CD4-positive, alpha-beta T cell (primary cell): ENCODE results near the gene NPTX2. TPM values are rescaled to one million over a fixed set of nuclear protein-coding genes. Genes with fewer than 3 reads are reported as not detected.

ENCODE experiments used
- ATAC-seq: fragments of 200-7000 bp; cut with Tn5 transposase; one replicate; pipeline ENCODE4 v1.10.0; 2022; ENCODE audit warnings: mild to moderate bottlenecking; ENCODE audit not compliant: poor library complexity
- CTCF ChIA-PET: fragments of 350-600 bp; sonication (Branson Sonifier 250); formaldehyde crosslinking; loops from one replicate; lab custom pipeline; 2021; ENCODE audit warnings: antibody characterized with exemption, inconsistent platforms; lab: Charles Lee
- POLR2A ChIA-PET: fragments of 350-600 bp; sonication (Branson Sonifier 250); formaldehyde crosslinking; loops from one replicate; lab custom pipeline; 2021; ENCODE audit warnings: antibody characterized with exemption, inconsistent platforms; lab: Charles Lee
- DNase-seq, 14 experiments: peaks; one replicate each; pipeline ENCODE4 v3.0.0-alpha.2; 2013 to 2020; ENCODE audit warnings: mixed read lengths in 2 of 14
- H3K27ac ChIP-seq, 2 donors: one replicate each; pipeline versions ENCODE4 v1.5.1 to v1.7.0; 2013; ENCODE audit warnings: low read length in 2 of 2, low read depth in 1 of 2, mild to moderate bottlenecking in 1 of 2
- H3K27me3 ChIP-seq, 2 experiments: 1 replicate in 1 of 2; 2 replicates in 1 of 2; pipeline versions ENCODE4 v1.6.1 to v1.7.0; 2013; ENCODE audit warnings: low read length in 2 of 2, control low read depth in 1 of 2, mild to moderate bottlenecking in 1 of 2, moderate library complexity in 1 of 2; ENCODE audit not compliant: insufficient read depth in 2 of 2, control insufficient read depth in 1 of 2
- H3K36me3 ChIP-seq: one replicate; pipeline ENCODE4 v1.6.1; 2013; ENCODE audit warnings: low read length, control low read depth; ENCODE audit not compliant: insufficient read depth
- H3K4me1 ChIP-seq: one replicate; pipeline ENCODE4 v1.6.1; 2013; ENCODE audit warnings: low read length, control low read depth; ENCODE audit not compliant: insufficient read depth
- H3K4me3 ChIP-seq: one replicate; pipeline ENCODE4 v1.5.1; 2013; ENCODE audit warnings: mild to moderate bottlenecking, low read length, moderate library complexity
- H3K9me3 ChIP-seq, 2 experiments: 1 replicate in 1 of 2; 2 replicates in 1 of 2; pipeline versions ENCODE4 v1.6.1 to v1.7.0; 2013; ENCODE audit warnings: low read length in 2 of 2, mild to moderate bottlenecking in 2 of 2, control low read depth in 1 of 2, moderate library complexity in 1 of 2; ENCODE audit not compliant: control insufficient read depth in 1 of 2, insufficient read depth in 1 of 2
- H3K27ac Mint-ChIP-seq: one replicate; pipeline ENCODE4 v1.8.0; 2020; ENCODE audit warnings: mixed read lengths
- H3K27me3 Mint-ChIP-seq: one replicate; pipeline ENCODE4 v1.8.0; 2021; ENCODE audit warnings: mixed read lengths
- H3K36me3 Mint-ChIP-seq: one replicate; pipeline ENCODE4 v1.8.0; 2021; ENCODE audit warnings: low read depth, mixed read lengths
- H3K4me1 Mint-ChIP-seq: one replicate; pipeline ENCODE4 v1.8.0; 2021; ENCODE audit warnings: low read depth, mixed read lengths
- H3K4me3 Mint-ChIP-seq: one replicate; pipeline ENCODE4 v1.8.0; 2020; ENCODE audit warnings: mild to moderate bottlenecking, mixed read lengths
- H3K9me3 Mint-ChIP-seq: one replicate; pipeline ENCODE4 v1.8.0; 2020; ENCODE audit warnings: mixed read lengths
- intact Hi-C, 2 experiments: fragments of 100-400 bp; cut with DNase I in 1 of 2; cut with micrococcal nuclease in 1 of 2; formaldehyde crosslinking; loops; one replicate each; pipeline versions ENCODE4 v1.15.1 to v1.9.0; 2023 to 2025; cut with DNase I, micrococcal nuclease
- total RNA-seq, 174 experiments: library from RNA in 2 of 174; stranded (reverse) in 2 of 174; gene quantifications; one replicate each; pipeline ENCODE4 v1.2.3 and lab custom pipeline; 2021 to 2026
- TF ChIP-seq, protein P1 (sequence below): fragments of 200-600 bp; IDR thresholded peaks from one replicate; pipeline ENCODE4 v1.8.0; 2022; ENCODE audit warnings: antibody characterized with exemption, mild to moderate bottlenecking

The NPTX2 gene
- total RNA-seq, 2 experiments from 2014 or later = not detected

DNA sequence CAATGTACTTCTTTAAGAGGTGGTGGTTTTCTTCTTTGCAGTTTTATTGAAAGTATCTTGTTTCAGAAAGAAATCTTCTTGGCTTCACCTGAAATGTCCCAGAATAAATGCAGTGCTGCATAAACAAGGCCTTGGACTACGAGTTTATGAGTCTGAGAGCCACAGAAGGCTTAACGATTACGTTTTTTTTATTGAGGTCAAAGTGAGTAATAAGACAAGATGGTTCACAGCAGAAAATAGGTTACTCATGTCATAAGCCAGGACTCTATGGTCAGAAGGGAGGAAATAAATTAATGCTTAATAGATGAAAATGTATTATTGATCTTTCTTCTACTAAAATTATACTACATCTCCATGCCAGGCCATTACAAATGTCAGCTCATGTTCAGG is 13.7 kb upstream of the NPTX2 start:
- no peak overlapping the region for H3K27ac ChIP-seq
- H3K4me1 ChIP-seq = no peaks in the 10 kb centered on the region
- intact Hi-C loops = no loop called here
- Mint-ChIP-seq H3K4me3 (no peak overlapping the region), H3K27me3 (peaks cover 4% of the 10 kb centered on the region), H3K9me3 (peaks cover 3% of the 10 kb centered on the region), H3K27ac (no peak overlapping the region), H3K4me1 (no peaks in the 10 kb centered on the region), H3K36me3 (no peaks in the 10 kb centered on the region)
- ChIA-PET POLR2A (no interaction called here), CTCF (interaction anchor here (0.6 kb wide), 1 partner anchor 104 kb away, joined by 3 read pairs; no protein-coding TSS in a partner anchor)
- DNase-seq (no peak), ATAC-seq (no peak)
- H3K4me3 ChIP-seq = no peak overlapping the region
- TF ChIP-seq, protein P1, sequence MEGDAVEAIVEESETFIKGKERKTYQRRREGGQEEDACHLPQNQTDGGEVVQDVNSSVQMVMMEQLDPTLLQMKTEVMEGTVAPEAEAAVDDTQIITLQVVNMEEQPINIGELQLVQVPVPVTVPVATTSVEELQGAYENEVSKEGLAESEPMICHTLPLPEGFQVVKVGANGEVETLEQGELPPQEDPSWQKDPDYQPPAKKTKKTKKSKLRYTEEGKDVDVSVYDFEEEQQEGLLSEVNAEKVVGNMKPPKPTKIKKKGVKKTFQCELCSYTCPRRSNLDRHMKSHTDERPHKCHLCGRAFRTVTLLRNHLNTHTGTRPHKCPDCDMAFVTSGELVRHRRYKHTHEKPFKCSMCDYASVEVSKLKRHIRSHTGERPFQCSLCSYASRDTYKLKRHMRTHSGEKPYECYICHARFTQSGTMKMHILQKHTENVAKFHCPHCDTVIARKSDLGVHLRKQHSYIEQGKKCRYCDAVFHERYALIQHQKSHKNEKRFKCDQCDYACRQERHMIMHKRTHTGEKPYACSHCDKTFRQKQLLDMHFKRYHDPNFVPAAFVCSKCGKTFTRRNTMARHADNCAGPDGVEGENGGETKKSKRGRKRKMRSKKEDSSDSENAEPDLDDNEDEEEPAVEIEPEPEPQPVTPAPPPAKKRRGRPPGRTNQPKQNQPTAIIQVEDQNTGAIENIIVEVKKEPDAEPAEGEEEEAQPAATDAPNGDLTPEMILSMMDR = no peak
- H3K36me3 ChIP-seq = no peaks in the 10 kb centered on the region
- no peaks in the 10 kb centered on the region for H3K9me3 ChIP-seq
- H3K27me3 ChIP-seq = no peaks in the 10 kb centered on the region

DNA sequence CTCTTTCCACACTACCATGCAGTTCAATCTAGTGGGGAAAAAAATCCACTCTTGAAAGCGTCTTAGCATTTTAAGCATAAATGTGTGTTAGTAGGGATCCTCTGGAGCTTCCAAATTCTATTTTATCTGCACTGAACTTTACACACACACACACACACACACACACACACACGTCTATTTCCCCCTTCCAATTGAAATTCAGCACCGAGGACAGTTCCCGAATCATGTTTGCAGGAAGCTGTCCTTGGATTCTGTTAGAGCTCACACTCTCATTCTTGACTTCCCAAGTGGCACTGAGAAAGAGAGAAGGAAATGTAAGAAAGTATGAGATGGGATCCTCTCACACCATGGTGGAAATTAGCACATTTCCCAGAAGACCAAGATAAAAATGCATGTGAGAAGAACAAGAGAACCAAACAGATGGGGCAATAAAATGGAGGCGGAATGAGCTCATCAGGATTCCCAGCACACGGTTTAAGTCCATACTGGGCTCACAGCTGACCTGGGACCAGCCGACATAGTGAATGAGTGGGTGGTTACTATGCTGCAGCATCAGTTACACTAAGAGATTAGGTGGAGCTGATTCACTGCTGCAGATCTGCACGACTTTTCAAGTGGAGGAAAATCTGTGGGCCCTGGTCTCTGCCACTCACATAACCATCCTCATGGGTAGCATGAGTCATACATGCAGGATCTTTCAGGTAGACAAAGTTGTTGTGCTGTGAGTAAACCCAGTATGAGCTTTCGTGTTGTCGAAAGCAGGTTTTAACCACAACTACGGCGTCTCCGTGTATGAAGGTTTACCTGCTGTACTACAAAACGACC is 3.3 kb upstream of the NPTX2 start:
- DNase-seq (no peak), ATAC-seq (no peak)
- TF ChIP-seq, protein P1 = no peak
- ChIA-PET POLR2A (no interaction called here), CTCF (no interaction called here)
- Mint-ChIP-seq H3K27me3 (peaks cover 38% of the 10 kb centered on the region), H3K4me3 (no peak overlapping the region), H3K4me1 (no peaks in the 10 kb centered on the region), H3K27ac (no peak overlapping the region), H3K9me3 (peaks cover 6% of the 10 kb centered on the region), H3K36me3 (no peaks in the 10 kb centered on the region)
- Histone ChIP-seq H3K27me3 (peaks cover 16 to 23% of the 10 kb centered on the region in 2 experiments), H3K36me3 (no peaks in the 10 kb centered on the region), H3K27ac (no peak overlapping the region), H3K4me1 (no peaks in the 10 kb centered on the region), H3K9me3 (peaks cover 0 to 14% of the 10 kb centered on the region in 2 experiments), H3K4me3 (no peak overlapping the region)
- intact Hi-C loops = no loop called here

DNA sequence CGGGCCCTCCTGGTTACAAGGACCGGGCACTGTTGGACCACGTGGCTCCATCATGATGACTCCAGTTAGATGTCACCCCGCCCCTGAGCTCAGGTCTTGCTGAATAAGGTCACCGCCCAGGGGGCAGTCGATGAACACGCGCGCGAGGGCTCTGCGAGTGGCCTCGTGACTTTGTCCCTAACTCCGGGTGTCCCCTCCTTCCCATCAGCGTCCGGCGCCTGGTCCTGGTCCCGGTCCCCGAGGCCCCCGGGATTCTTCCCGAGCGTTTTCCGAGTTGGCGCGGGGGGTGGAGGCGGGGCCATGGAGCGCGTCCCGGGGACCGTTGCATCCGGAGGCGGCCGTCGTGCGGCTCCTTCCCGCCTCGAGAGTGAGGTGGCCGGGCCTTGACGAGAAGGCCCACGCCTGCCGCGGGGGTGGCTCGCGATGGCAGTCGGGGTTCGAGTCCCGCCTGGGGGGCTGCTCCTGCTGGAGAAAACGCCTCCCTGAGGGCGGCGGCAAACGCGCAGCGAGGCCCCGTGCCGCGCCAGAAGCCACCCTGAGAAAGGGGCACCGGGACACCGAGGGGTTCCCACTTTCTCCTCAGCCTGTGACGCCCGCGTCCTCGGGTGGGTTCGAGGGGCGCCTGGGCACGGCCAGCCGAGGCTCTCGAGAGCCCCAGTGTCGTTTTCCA is 569 bp upstream of the NPTX2 start:
- CTCF ChIA-PET = no interaction called here
- peaks cover 56% of the 10 kb centered on the region for H3K27me3 Mint-ChIP-seq

More for the DNA sequence above, 569 bp upstream of the NPTX2 start:
- H3K27ac Mint-ChIP-seq = no peak overlapping the region
- H3K4me3 ChIP-seq = no peak overlapping the region
- no peaks in the 10 kb centered on the region for H3K36me3 ChIP-seq
- no peaks in the 10 kb centered on the region for H3K36me3 Mint-ChIP-seq
- H3K27ac ChIP-seq = no peak overlapping the region
- TF ChIP-seq, protein P1 = no peak
- H3K9me3 Mint-ChIP-seq = peaks cover 1% of the 10 kb centered on the region
- intact Hi-C loops = no loop called here
- ATAC-seq = no peak
- POLR2A ChIA-PET = no interaction called here
- no peak for DNase-seq
- H3K27me3 ChIP-seq = peaks cover 29 to 39% of the 10 kb centered on the region in 2 experiments
- no peaks in the 10 kb centered on the region for H3K4me1 Mint-ChIP-seq
- H3K9me3 ChIP-seq = peaks cover 0 to 14% of the 10 kb centered on the region in 2 experiments
- H3K4me3 Mint-ChIP-seq = no peak overlapping the region
- H3K4me1 ChIP-seq = no peaks in the 10 kb centered on the region
